ENCODE measurements around the gene ABCB6.
"Not testable (repeated sequence)": the region's sequence is repeated elsewhere in the genome, so short reads cannot be mapped to it uniquely, and the experiment has no call there.

Gene ABCB6

DNA sequence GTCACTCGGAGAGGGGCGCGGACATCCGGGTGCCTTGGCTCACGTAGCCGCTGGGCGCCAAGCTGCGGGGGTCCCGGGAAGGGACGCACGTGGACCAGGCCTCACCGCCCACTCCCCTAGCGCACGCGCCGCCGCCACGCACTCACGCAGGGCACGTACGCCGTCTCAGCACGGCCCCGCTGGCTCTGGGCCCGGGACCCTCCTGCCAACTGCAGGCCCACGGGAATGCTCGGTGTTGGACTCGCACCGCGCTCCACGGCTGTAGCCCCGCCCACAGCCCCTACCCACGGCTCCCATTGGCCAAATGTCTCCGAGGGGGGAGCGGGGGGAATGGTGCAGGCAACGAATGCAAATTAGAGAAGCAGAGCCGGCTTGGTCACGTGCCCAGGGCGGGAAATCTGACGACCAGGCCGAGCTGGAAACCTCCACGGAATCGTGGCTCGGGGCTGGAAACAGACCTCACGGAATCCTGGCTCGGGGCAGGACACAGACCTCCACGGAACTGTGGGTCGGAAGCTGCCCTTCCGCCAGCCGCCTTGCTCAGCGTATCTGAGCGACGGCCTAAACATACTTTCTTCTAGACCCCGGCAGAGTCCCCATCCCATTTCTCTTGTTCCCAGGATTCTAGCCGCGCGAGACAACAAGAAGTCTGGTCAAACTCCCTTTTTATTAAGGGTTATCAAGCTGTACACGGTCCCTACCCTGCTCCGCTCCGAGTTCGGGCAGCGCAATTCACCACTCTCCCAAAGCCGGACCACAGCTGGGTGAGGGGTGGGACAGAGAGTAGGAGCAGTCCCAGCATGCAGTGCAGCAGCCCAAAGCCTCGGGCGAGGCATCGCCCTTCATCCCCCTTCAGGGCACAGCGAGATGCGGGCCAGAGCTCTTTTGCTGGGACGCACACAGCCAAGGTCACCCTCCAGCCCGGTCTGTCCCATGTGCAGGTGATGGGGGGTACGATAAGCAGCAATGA, at the start of gene ABCB6:
TSS of gene ABCB6 (minus strand) at position 227 of the 970 bp plus-strand sequence. CDS start 285 bp downstream, outside the sequence.
- DNase-seq = peak; percentile 98

- no peak for DNase-seq
Observed at GRCh38 chr2:219268294-219268693, 49.5 kb upstream of the ABCB6 start.

DNA sequence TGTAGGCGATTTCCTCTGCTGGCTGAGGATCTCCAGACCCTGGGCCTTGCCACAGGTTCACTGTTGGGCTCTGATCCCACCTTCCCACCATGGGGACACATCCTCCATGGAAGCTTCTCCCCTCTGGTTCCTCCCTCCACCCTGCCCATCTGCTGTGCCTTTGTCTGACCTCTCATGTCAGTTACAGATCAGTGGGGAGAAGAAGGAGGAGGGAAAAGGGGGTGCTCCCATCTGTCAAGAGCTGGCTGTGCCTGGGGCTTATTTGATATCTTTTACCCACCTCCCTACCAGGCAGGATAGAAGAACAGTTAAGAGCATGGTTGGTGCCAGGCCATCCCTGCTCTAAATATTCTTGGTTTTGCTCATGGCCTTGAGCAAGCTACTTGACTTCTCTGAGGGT, 48.1 kb upstream of the ABCB6 start:
- DNase-seq = no peak

DNA sequence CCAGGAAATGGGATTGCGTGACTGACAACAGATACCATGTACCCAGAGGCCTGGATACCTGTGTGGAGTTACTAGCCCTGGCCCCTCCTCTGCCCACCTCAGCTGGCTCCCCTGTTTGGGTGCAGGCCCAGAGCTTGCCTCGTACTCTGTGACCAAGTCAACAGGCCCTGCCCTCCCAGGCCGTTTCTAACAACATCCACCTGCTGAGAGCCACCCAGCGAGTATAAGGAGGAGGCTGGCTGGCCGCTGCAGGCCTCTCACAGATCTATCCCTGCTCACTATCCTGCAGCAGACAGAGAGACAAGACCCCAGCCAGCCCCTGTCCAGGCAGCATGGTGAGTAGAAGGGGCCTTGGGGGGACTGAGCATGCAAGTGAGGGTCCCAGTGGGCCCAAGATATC, 47.5 kb upstream of the ABCB6 start:
- no peak for DNase-seq

- no peak for DNase-seq
Observed at GRCh38 chr2:219261024-219261855, 42.5 kb upstream of the ABCB6 start.

DNA sequence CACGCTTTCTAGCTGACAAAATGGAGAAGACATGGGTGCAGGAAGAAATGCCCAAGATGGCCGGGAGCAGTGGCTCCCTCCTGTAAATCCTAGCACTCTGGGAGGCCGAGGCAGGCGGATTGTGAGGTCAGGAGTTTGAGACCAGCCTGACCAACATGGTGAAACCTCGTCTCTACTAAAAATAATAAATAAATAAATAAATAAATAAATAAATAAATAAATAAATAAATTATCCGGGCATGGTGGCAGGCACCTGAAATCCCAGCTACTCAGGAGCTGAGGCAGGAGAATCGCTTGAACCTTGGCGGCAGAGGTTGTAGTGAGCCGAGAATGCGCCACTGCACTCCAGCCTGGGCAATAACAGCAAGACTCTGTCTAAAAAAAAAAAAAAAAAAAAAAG, 40.2 kb upstream of the ABCB6 start:
- DNase-seq = not testable (repeated sequence)

- no peak for DNase-seq
Observed at GRCh38 chr2:219254590-219255201, 35.9 kb upstream of the ABCB6 start.

DNA sequence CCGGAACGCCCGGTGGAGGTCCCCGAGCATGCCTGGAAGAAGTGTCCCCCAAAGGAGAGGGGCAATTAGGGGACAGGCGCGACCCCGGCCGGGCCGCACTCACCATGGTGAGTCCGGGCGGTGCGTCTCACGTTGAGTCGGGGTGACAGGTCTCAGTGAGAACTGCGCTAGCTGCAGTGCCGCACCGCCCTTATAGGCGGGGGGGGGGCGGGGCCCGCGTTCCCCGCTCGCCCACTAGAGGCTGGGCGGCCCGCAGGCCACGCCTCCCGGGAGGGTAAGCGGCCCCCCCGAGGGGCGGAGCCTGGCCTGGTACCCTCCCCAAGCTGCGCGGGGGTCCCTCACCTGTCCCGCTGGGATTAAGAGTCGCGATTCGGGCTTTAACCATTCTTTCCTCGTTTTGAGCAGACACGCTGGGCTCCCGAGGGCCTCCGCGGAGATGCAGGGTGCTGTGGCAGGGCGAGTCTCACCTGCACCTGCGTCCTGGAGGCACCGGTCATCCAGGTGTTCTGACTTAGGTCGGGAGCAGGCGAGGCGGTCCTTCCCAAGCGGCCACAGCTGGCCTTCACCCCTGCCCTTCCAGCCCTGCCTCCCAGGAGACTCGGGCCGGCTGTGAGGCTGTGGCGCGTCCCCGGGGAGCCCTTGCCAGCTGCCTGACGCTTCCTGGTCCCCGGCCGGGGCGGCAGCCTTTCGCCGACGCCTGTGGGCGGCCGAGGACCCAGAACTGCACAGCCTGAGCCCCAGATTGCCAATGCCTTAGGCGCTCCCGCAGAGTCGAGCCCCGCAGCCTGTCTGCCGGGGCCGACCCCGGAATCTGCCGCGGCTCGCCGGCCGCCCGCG, 35.2 kb upstream of the ABCB6 start, which contains the start of gene TUBA4A:
TSS of gene TUBA4A (minus strand) at position 166 of the 837 bp plus-strand sequence. CDS start at position 106, 60 bp downstream.
- DNase-seq = peak; percentile 79

- DNase-seq = peak; percentile 16
Observed at GRCh38 chr2:219252900-219253752, 34.4 kb upstream of the ABCB6 start, which contains the start of gene TUBA4B. Gene TUBA4B, plus strand, starts transcription at chr2:219253243. Its CDS starts 165 bp downstream, at chr2:219253408.

- DNase-seq = no peak
Observed at GRCh38 chr2:219252570-219252899, 33.8 kb upstream of the ABCB6 start.

GRCh38 chr2:219252084-219252483, 33.3 kb upstream of the ABCB6 start:
- DNase-seq = peak; percentile 76

DNA sequence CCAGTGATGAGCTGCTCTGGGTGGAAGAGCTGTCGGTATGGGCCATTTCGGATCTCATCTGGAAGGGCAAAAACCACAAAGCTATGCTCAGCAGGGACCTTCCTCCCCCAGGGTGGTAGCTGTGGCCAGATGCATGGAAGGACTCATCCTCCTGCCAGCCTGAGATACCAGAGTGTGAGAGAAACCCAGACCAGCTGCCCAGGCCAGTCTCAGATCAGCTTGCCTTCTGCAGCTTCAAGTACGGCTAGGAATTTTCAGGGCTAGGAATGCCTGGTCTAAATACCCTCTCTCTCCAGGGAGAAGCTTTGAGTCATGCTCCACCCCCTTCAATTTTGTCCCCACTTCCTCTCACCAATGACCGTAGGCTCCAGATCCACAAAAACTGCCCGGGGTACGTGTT, 32.9 kb upstream of the ABCB6 start:
- DNase-seq = no peak

GRCh38 chr2:219250049-219250781, 31.5 kb upstream of the ABCB6 start:
- DNase-seq = no peak

DNA sequence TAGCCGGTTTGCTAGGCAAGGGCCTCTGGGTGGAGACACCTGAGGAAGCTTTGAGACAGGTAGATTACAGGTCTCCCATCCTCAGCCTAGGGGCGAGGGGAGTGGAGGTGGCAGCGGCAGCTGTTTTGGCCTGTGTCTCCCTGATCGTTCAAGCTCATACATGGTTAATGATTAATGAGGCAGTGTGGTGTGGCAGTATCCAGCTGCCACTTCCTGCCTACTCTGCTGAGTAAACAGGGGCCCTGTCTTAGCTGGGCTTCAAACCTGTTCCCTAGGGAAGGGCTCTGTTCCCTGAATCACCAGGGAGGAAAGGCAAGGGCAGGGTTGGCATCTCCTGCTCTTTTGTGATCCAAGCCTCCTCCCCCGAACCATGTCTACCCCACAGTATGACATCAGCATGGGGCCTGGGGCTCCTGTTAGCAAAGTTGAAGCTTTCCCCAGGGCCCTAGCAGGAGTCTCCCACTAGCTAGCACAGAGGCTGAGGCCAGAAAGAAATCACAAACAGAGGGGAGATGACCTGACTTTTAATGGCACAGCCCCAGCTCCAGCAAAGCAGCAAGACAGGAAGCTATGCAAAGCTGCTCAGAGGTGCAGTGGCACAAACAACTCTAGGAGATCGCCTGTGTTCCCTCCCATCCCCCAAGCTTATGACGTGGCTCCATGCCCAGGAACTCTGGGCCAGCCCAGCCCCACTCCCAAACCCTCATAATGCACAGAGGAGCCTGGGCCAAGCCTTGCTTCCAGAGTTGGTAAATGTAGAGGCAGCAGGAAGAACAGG, 30.6 kb upstream of the ABCB6 start:
- DNase-seq = peak; percentile 84

DNA sequence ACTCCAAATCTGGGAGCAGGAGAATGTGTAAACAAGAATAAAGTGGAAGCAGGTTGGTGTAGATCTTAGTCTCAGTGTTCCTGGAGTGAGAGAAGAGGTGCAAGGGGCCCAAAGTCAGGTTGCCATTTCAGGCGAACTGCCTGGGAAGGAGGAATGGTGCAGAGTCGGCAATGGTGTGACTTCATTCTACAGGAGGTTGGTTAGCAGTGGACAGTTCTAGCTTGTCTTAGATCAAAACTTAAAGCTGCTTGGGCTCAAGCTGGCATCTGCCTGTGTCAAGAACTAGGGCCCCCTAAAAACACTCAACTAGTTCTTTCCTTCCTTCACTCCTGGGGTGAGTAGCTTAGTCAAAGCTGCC, 30.1 kb upstream of the ABCB6 start:
- DNase-seq = no peak

DNA sequence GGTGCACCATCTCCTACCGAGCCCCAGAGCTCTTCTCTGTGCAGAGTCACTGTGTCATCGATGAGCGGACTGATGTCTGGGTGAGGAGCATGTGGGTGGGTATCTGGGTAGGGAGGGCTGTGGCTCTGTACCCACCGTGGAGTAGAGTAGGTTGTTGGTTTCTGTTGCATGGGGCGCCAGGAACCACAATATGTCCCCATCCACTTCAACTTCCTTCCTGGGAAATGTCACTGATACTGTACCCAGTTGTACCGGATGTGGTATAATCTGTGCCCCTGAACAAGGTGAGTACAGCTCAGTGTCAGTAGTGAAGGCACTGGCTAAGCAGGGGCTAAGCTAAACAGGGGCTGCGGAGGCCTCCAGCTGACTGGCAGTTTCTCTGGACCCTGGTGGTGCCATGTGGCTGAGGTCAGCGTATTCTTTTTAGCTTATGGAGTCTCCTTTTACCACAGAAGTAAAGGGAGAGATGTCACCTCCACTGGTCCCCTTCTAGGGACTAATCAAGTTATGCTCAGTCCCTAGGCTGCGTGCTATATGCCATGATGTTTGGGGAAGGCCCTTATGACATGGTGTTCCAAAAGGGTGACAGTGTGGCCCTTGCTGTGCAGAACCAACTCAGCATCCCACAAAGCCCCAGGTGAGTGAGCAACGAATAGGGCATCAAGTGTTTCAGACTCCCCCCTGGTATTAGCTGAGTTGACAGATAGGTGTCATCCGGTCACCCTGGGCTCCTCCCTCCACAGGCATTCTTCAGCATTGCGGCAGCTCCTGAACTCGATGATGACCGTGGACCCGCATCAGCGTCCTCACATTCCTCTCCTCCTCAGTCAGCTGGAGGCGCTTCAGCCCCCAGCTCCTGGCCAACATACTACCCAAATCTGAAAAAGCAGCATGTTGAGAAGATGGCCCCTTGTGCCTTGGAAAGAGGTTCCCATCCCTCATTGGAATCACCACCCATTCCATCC, 29.2 kb upstream of the ABCB6 start:
- no peak for DNase-seq

DNA sequence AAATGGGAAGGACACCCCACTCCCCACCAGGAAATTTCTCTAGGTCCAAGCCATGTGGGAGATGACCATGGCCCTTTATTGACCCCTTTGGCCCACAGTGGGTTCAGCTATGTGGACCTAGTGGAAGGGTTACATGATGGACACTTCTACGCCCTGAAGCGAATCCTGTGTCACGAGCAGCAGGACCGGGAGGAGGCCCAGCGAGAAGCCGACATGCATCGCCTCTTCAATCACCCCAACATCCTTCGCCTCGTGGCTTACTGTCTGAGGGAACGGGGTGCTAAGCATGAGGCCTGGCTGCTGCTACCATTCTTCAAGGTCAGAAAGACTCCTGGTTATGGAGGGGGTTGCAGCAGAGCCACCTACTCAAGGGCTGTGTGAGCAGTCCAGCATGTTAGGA, 27.8 kb upstream of the ABCB6 start:
- no peak for DNase-seq

GRCh38 chr2:219245899-219246230, 27.1 kb upstream of the ABCB6 start:
- no peak for DNase-seq
